OCI-LY1 (cell line): ENCODE results near the gene SEPTIN2.

ENCODE experiments used
- CTCF ChIP-seq: fragments of 200-600 bp; sonication (generic), shearing (Covaris generic); IDR thresholded peaks from 2 replicates; pipeline ENCODE4 v1.5.1; 2017; ENCODE audit warnings: mild to moderate bottlenecking, antibody characterized with exemption, low read length, moderate library complexity, mixed read lengths
- EZH2 ChIP-seq: fragments of 200-600 bp; sonication (generic), shearing (Covaris generic); IDR thresholded peaks from 2 replicates; pipeline ENCODE4 v1.8.0; 2017; ENCODE audit warnings: borderline replicate concordance, mixed run types, mild to moderate bottlenecking, antibody characterized with exemption, low read length, moderate library complexity, mixed read lengths

- TF ChIP-seq CTCF (no peak), EZH2 (no peak)
These were observed 26.7 kb upstream of the SEPTIN2 start for GRCh38 chr2:241289053-241289452.
